Measurements from ENCODE around the gene ADGRB3.

DNA sequence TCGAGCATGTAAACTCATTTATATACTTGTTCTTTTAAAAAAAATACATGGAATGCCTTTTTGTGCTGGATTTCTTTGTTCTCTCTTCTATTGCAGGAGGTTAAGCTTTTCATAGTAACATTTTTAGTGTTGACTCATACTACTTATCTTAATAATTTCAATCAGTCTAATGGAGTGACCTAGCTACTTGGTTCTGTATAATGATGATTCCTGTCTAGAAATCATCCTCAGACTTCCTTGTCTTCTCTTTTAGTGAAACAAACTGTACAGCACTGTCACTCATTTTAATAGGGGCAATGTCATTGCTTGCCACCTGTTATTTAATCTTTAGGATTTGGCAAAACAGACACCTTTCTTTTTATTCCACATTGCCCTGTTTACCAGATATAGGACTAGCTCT, 62.3 kb downstream of the ADGRB3 start:
- TF ChIP-seq, protein P1, sequence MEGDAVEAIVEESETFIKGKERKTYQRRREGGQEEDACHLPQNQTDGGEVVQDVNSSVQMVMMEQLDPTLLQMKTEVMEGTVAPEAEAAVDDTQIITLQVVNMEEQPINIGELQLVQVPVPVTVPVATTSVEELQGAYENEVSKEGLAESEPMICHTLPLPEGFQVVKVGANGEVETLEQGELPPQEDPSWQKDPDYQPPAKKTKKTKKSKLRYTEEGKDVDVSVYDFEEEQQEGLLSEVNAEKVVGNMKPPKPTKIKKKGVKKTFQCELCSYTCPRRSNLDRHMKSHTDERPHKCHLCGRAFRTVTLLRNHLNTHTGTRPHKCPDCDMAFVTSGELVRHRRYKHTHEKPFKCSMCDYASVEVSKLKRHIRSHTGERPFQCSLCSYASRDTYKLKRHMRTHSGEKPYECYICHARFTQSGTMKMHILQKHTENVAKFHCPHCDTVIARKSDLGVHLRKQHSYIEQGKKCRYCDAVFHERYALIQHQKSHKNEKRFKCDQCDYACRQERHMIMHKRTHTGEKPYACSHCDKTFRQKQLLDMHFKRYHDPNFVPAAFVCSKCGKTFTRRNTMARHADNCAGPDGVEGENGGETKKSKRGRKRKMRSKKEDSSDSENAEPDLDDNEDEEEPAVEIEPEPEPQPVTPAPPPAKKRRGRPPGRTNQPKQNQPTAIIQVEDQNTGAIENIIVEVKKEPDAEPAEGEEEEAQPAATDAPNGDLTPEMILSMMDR (IDR thresholded peaks at IDR 0.05) = no peak
- TF ChIP-seq POLR2A (IDR thresholded peaks at IDR 0.05) = no peak
